ENCODE data around the gene PCDHA6.
"Not testable (repeated sequence)": the region's sequence is repeated elsewhere in the genome, so short reads cannot be mapped to it uniquely, and the experiment has no call there.

The PCDHA6 gene

DNA sequence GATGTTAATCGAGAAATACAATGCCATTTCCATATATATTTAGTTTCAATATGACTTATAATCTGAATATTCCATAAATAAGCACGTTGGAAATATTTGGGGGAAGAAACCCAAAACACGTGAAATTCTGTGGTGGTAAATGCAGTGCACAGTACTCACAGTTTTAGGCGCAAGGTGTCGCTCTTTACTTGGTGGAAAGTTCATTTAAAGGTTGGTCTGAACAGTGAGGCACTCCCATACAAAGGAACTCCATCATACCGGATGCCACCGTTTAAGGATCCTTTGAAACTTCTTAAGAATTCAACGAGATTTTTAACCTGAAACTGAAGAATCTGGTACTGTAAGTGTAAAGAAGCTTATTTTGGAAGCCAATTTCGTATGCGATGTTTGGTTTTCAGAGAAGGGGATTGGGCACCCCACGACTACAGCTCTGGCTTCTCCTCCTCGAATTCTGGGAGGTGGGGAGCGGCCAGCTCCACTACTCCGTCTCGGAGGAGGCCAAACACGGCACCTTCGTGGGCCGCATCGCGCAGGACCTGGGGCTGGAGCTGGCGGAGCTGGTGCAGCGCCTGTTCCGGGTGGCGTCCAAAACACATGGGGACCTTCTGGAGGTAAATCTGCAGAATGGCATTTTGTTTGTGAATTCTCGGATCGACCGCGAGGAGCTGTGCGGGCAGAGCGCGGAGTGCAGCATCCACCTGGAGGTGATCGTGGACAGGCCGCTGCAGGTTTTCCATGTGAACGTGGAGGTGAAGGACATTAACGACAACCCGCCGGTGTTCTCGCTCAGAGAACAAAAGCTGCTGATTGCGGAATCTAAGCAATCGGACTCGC, 41.2 kb downstream of the PCDHA6 start, which contains the start of gene PCDHA11:
PCDHA11 (plus strand) TSS at position 237 of the 834 bp plus-strand sequence; CDS start at position 384, 147 bp downstream.
- DNase-seq: no peak

DNA sequence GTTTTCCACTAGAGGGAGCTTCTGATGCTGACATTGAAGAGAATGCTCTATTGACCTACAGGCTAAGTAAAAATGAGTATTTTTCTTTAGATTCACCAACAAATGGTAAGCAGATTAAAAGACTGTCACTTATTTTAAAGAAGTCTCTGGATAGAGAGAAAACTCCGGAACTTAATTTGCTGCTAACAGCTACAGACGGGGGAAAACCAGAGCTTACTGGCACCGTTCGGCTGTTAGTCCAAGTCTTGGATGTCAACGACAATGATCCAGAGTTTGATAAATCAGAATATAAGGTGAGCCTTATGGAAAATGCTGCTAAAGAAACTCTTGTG, 41.8 kb downstream of the PCDHA6 start:
- no peak for DNase-seq

DNA sequence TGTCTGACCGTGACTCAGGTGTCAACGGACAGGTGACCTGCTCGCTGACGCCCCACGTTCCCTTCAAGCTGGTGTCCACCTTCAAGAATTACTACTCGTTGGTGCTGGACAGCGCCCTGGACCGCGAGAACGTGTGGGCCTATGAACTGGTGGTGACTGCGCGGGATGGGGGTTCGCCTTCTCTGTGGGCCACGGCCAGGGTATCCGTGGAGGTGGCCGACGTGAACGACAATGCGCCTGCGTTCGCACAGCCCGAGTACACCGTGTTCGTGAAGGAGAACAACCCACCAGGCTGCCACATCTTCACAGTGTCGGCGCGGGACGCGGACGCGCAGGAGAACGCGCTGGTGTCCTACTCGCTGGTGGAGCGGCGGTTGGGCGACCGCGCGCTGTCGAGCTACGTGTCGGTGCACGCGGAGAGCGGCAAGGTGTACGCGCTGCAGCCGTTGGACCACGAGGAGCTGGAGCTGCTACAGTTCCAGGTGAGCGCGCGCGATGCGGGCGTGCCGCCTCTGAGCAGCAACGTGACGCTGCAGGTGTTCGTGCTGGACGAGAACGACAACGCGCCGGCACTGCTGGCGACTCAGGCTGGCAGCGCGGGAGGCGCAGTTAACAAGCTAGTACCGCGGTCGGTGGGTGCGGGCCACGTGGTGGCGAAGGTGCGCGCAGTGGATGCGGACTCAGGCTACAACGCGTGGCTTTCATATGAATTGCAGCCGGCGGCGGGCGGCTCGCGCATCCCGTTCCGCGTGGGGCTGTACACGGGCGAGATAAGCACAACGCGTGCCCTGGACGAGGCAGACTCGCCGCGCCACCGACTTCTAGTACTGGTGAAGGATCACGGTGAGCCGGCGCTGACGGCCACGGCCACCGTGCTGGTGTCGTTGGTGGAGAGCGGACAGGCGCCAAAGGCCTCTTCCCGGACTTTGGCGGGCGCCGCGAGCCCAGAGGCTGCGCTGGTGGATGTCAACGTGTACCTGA, 42.8 kb downstream of the PCDHA6 start:
- DNase-seq: no peak

DNA sequence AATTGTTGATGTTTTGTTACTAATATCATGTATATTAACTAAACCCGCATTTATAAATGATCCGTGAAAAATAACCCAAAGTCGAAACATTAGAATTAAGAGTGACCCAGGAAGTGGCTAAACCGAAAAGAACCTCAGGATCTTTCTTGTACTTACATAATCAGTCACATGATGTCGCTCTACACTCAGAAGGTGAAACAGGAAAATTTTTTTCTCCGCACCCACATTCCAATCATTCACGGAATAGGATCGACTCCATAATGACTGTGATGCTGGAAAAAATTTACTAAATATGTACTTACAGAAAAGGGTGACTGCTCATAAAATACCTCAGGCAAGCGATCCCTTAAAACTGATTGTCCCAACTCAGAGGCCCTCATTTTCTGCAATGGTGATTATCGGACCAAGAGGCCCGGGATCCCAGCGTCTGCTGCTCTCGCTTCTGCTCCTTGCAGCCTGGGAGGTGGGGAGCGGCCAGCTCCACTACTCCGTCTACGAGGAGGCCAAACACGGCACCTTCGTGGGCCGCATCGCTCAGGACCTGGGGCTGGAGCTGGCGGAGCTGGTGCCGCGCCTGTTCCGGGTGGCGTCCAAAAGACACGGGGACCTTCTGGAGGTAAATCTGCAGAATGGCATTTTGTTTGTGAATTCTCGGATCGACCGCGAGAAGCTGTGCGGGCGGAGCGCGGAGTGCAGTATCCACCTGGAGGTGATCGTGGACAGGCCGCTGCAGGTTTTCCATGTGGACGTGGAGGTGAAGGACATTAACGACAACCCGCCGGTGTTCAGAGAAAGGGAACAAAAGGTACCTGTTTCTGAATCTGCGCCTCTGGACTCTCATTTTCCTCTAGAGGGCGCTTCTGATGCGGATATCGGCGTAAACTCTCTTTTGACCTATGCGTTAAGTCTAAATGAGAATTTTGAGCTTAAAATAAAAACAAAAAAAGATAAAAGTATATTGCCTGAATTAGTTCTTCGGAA, 47.6 kb downstream of the PCDHA6 start, which contains the start of gene PCDHA12:
PCDHA12 (plus strand) TSS at position 224 of the 981 bp plus-strand sequence; CDS start at position 389, 165 bp downstream.
- no peak for DNase-seq

DNA sequence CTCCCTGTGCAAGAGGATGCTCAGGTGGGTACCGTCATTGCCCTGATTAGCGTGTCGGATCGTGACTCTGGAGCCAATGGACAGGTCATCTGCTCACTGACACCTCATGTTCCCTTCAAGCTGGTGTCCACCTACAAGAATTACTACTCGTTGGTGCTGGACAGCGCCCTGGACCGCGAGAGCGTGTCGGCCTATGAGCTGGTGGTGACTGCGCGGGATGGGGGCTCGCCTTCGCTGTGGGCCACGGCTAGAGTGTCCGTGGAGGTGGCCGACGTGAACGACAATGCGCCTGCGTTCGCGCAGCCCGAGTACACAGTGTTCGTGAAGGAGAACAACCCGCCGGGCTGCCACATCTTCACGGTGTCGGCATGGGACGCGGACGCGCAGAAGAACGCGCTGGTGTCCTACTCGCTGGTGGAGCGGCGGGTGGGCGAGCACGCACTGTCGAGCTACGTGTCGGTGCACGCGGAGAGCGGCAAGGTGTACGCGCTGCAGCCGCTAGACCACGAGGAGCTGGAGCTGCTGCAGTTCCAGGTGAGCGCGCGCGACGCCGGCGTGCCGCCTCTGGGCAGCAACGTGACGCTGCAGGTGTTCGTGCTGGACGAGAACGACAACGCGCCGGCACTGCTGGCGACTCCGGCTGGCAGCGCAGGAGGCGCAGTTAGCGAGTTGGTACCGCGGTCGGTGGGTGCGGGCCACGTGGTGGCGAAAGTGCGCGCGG, 48.9 kb downstream of the PCDHA6 start:
- not testable (repeated sequence) for DNase-seq

DNA sequence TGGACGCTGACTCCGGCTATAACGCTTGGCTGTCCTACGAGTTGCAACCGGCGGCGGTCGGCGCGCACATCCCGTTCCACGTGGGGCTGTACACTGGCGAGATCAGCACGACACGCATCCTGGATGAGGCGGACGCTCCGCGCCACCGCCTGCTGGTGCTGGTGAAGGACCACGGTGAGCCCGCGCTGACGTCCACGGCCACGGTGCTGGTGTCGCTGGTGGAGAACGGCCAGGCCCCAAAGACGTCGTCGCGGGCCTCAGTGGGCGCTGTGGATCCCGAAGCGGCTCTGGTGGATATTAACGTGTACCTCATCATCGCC, 49.5 kb downstream of the PCDHA6 start:
- DNase-seq: no peak
